Measurements from ENCODE around the gene GOLGA6L9. TPM values are rescaled to one million over a fixed set of nuclear protein-coding genes. Genes with fewer than 3 reads are reported as not detected.
"Not testable (repeated sequence)": the region's sequence is repeated elsewhere in the genome, so short reads cannot be mapped to it uniquely, and the experiment has no call there.

GOLGA6L9 gene
- total RNA-seq, 1 donor from 2014 or later = 0.51 TPM

DNA sequence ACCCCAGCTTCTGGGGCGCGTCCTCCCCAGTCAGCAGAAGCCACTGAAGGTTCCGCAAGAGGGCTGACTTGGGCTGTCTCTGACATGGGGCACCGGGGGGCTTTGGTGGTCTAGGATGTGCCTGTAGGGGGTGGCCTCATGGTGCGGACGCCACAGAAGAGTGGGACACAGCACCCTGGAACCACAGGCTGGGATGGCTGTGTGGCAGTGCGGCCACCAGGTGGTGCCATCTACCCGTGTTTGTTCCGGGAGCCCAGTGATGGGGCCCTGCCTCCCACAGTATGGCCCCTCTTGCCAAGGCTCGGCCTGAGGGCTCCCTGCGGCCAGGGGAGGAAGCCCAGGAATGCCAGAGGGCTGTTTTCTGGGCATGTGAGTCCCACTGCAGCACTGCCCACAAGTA, 38.6 kb downstream of the GOLGA6L9 start:
- DNase-seq (ENCODE audit: low read depth in 2 of 2) = not testable (repeated sequence)

DNA sequence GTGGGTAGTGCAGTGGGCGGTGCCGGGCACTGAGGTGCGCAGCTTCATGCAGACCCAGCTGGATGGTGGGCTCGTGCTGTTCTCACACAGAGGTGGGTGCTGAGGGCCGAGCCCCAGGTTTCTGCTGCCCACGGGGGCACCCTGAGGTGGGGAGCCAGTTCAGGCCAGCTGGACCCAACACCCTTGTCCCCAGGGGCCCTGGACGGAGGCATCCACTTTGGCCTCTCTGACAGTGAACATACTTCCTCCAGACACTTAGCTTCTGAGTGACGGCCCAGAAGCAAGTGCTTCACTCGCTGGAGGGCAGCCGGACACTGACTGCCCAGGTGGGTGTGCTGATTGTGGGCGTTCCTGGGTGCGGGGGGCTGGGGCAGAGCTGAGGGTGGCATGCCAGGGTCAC, 39.8 kb downstream of the GOLGA6L9 start:
- DNase-seq (ENCODE audit: low read depth in 2 of 2) = not testable (repeated sequence)

DNA sequence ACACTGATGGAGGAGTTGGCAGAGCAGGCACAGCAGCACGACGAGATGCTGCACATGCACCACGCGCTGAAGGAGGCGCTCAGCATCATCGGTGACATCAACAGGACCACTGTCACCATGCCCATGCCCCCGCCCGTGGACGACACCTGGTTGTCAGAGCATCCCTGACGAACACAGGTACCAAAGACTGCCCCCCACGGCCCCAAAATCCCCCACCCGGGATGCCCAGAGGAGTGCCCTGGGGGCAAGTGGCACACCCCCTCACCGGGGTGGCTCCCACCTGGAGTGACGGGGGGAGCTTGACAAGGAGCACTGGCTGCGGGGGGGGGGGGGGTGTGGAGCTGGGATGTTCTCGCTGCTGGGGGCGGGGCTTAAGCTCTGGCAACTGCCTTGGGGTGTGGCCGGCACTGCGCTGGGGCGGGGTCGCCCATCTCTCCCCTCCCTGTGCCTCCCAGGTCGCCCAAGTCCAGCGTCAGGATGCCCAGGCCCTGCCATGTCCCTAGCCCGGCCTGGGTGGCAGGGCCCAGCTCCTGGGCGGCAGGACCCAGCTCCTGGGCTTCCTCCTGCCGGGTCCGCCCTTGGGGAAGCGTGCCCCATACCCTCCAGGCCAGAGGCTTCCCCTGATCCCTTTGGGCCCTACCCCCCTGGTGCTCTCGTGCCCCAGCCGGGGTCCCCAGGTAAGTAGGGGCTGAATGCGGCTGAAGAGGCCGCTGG, 42.8 kb downstream of the GOLGA6L9 start:
- DNase-seq (ENCODE audit: low read depth in 2 of 2) = not testable (repeated sequence)

- not testable (repeated sequence) for DNase-seq (ENCODE audit: low read depth in 2 of 2)
These were observed 45.1 kb downstream of the GOLGA6L9 start for GRCh38 chr15:82474596-82475325.

GRCh38 chr15:82475345-82475967, 45.8 kb downstream of the GOLGA6L9 start:
- not testable (repeated sequence) for DNase-seq (ENCODE audit: low read depth in 2 of 2)

DNA sequence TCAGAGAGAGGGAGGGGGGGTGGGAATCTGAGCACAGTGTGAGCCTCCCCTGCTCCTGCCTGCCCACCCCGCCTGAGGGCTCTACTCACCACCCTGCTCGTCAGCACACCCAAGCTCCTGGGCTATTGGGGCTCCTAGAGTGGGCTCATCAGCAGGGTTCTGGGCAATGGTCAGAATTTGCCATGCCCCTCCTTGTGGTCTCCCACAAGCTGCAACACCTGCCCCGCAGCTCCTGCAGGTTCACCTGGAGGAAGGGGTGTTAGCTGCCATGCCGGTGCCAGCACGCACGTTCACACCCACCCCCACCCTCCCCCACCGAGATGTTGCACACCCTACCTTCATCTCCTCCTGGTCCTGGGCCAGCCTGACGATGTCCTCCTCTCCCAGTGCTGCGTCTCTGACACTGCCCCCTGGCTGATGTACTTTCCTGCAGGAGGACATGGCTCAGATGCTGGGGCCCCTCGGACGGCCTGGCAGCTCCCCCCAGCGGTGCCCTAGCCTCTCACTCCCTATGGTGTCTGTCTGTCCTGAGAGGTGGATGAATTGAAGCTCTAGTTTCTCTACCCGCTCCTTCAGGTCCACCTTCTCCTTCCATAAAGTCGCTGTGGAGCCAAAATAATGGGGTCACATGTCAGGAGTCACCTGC, 47.2 kb downstream of the GOLGA6L9 start:
- not testable (repeated sequence) for DNase-seq (ENCODE audit: low read depth in 2 of 2)

DNA sequence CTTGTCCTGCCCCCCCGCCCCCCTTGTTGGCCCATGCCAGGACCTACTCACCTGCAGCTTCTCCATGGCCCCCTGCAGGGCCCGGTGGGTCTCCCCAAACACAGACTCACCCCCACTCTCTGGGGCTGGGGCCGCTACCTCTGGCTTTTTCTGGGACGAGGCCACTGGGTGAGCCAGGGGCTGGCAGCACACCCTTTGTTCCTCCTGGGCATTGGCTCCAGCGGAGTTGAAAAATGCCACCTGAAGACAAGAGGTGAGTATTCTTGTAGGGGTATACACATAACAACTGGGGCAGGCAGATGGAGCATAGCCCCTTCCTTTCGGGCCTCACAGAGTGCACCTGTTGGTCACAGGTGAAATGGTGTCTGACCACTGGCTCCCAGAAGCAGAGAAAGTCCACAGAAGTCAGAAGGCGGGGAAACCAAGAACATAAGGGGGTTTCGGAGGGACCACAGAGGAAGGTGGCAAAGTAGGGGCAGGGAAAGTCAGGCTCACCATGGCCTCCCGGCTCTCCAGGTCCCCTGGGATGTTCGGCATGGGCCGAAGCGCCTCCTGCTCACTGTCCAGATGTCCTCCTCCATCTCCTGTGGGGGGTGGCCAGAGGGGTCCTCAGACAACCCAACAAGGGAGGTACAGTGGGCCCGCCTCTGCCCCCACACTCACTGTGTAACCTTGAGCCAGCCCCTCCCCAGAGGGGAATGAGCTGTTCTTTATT, 47.9 kb downstream of the GOLGA6L9 start:
- not testable (repeated sequence) for DNase-seq (ENCODE audit: low read depth in 2 of 2)

Other genes with a start within 250 kb of the GOLGA6L9 start
- 14.4 and 19.8 TPM in 2 replicates for gene EFL1, start 167.1 kb upstream of the GOLGA6L9 start, total RNA-seq
- gene SAXO2, start 167.0 kb upstream of the GOLGA6L9 start, total RNA-seq = 0.26 and 0.38 TPM in 2 replicates
- under 0.01 and 0.51 TPM in 2 replicates for gene GOLGA6L10, start 80.3 kb upstream of the GOLGA6L9 start, total RNA-seq
- 1,774 and 1,923 TPM in 2 replicates for gene RPS17, start 110.6 kb downstream of the GOLGA6L9 start, total RNA-seq
- not detected in 2 replicates for gene CPEB1, start 217.5 kb downstream of the GOLGA6L9 start, total RNA-seq

Measured in dermis microvascular lymphatic vessel endothelial cell (primary cell).